HG03460 (cell line): ENCODE data around the gene C1QTNF4.
A peak's percentile ranks its signal among the peaks of the same experiment; 100 is the strongest.

Source experiments
- ATAC-seq: cut with Tn5 transposase; IDR thresholded peaks from one replicate; pipeline ENCODE4 v1.9.1; 2021; ENCODE audit not compliant: unreplicated experiment

The C1QTNF4 gene

DNA sequence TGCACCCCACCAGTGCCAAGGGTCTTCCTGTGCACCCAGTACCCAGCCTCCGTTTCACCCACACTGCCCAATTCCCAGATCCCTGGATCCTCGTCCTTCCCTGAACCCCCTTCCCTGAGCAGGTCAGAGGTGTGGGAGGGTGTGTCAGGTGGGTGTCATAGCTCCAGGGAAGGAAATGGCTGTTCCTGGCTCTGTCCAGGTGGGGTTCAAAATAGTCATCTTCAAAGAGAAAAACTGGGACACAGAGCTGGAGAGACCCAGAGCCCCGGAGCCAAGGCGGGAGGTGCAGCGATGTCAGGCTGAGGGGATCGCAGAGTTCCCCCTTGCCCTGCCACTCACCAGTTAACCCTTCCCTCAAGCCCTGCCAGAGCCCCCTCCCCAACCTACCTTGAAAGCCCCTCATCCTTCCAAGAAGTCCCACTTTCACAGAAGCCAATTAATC lies 698 bp downstream of the C1QTNF4 start:
- no peak for ATAC-seq

DNA sequence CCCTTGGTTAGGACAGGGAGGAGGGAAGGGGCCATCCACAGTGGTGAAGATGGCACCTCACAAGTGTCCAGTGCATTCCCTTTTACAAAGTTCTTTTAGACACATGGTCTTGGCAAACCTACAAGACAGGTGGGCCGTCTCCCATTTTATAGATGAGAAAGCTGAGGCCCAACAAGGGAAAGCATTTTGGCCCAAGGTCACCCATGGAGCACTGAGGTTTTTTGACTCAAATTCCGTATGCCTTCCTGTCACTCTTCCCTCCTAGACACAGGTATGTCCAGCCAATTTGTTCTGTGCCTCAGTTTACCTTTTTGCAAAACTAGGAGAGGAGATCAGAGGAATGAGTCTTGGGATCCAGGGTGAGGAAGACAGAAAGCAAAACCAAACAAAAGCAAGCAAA lies 1.2 kb downstream of the C1QTNF4 start:
- ATAC-seq: no peak

GRCh38 chr11:47592251-47592650 lies 2.0 kb downstream of the C1QTNF4 start:
- ATAC-seq: no peak

- no peak for ATAC-seq
Measured at GRCh38 chr11:47591764-47592163, 2.4 kb downstream of the C1QTNF4 start.

GRCh38 chr11:47589977-47590861 lies 4.0 kb downstream of the C1QTNF4 start:
- no peak for ATAC-seq

DNA sequence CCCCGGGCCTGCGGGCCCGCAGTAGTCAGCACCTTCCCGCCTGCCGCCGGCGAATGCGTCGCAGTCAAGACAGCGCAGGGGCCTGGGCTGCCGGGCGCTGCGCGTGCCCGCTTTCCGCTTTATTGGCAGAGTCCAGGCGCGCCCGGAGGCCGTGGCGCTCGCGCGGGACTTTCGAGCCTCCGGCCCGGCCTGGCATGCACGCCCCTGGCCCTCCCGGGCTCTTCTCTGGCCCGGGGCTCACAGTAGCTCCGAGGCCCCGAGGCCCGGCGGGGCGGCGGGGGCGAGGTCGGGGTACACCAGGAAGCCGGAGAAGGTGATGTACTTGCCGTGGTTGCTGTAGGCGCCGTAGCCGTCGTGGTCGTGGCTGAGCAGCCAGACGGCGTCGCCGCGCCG lies 4.6 kb downstream of the C1QTNF4 start:
- ATAC-seq: no peak

- ATAC-seq: no peak
Measured at GRCh38 chr11:47589118-47589517, 5.1 kb downstream of the C1QTNF4 start.

- ATAC-seq: no peak
Measured at GRCh38 chr11:47587723-47588326, 6.4 kb downstream of the C1QTNF4 start.

- no peak for ATAC-seq
Measured at GRCh38 chr11:47587039-47587716, 7.0 kb downstream of the C1QTNF4 start.

DNA sequence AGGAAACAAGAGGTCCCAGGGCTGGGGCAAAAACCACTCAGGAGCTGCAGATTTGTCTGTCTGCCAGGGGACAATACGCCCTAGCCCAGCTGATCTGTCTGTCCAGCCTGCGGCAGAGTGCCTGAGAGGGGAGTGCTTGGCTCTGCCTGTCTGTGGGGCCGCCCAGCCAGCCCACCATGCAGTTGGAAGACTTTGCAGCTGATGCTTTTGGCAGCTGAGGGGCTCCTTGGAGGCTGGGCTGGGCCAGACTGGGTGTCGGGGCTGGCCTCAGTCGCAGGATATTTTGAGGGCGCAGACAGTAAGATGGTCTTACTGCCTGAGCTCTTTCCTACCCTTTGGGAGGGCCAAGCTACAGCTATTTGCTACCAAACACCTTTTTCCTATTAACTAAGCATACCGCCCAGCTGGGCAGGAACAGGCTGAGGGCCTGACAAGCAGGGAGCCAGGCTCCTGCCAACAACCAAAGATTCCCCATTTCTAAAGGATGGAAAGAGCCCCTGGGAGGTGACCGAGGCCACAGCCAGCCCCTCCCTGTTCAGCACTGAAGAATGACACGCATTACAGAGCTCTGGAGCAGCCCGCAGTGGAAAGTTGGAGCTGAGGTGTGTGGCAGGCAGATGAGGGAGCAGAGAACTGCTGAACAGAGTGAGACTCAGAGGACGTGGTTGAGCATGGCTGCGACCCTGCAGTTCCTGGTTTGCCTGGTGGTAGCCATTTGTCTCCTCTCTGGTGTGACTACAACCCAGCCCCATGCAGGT lies 7.9 kb downstream of the C1QTNF4 start, which contains the start of gene FAM180B:
TSS of gene FAM180B (plus strand) at position 581 of the 758 bp plus-strand sequence. CDS start at position 672, 91 bp downstream.
- no peak for ATAC-seq

DNA sequence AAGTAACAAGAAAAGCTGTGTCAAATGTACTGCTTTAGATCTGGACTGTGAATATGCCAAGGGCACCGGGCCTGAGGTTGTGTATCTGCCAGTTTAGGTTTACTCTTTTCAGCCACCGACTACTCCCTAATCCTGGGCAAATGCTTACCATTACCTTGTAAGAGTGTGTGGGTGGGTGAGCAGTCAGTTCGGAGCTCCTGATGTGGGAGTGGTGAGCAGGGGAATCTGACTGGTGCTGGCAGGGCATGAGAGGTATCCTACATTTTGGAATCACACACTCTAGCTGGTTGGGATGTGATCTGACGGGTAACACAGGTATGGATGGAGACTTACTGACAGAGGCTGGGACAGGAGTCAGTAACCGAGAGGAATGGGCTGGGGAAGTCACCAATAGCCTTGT lies 10.4 kb downstream of the C1QTNF4 start:
- ATAC-seq: no peak

DNA sequence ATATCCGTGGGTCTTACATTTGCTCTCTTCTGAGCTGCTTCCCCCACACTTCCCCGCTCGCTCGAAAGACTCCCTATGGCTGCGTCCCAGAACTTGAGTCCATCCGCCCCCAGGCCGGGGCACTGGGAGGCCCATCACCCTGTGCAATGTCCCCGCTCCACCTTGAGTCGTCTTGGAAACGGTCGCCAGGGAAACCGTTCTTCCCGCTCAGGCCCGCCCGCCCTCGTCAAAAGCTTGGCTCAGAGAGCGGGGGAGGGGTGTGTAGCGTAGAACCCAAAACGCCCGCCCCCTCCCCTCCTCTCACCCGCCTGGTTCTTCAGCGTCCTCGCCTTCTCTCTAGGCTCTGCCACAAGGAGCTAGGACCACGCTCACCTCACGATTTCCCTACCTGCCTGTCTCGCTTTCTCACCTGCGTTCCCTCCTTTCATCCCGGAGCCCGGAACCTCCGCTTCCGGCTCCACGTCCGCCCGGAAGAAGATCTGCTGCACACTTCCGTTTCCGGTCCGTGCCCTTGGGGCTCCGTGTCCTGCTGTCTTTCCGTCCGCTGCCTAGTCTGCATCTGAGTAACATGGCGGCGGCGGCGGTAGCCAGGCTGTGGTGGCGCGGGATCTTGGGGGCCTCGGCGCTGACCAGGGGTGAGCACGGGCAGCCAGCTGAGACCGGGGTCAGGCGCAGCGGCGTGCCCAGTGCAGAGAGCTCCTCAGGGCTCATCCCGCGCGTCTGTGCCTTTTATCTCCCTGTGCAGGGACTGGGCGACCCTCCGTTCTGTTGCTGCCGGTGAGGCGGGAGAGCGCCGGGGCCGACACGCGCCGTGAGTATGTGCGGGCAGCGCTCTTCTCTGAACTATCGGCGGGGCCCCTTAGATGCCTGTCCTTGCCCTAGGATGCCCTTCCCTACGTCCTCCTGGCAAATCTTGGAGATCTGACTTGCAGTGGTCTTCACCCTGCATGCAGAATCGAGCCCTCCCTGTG lies 15.4 kb downstream of the C1QTNF4 start, which contains the start of the genes KBTBD4 and NDUFS3:
TSS of gene KBTBD4 (minus strand) at position 447 of the 971 bp plus-strand sequence. CDS start at position 428, 19 bp downstream.
TSS of gene NDUFS3 (plus strand) at position 551 of the 971 bp plus-strand sequence. CDS start at position 569, 18 bp downstream.
- ATAC-seq: peak; percentile 96

GRCh38 chr11:47577460-47578041 lies 16.7 kb downstream of the C1QTNF4 start:
- no peak for ATAC-seq

- ATAC-seq: no peak
Measured at GRCh38 chr11:47573321-47573720, 20.9 kb downstream of the C1QTNF4 start.

DNA sequence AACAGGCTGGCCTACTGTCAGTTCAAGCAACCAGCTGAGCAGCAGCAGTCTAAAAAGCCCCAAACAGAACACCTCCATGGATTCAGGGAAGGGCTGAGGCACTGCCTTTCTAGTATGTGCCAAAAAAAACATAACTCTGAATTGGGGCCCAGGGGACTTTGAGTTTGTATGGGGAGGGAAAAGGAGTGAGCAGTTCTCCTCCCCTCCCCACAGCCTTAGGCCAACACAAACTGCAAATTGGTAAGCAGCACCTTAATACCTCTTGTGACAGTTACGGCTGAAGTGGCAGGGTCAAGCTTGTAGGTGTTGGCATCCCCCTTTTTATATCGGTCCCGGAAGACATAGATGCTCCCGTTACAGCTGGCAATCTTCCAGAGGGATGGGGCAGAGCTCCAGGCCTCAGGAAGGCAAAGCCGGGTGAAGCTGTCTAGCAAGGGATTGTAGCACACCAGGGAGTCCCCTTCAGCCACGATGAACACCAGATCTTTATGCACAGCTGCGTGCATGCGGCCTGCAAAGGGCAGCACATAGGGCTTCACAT lies 21.4 kb downstream of the C1QTNF4 start:
- no peak for ATAC-seq

GRCh38 chr11:47571895-47572294 lies 22.3 kb downstream of the C1QTNF4 start:
- ATAC-seq: no peak

DNA sequence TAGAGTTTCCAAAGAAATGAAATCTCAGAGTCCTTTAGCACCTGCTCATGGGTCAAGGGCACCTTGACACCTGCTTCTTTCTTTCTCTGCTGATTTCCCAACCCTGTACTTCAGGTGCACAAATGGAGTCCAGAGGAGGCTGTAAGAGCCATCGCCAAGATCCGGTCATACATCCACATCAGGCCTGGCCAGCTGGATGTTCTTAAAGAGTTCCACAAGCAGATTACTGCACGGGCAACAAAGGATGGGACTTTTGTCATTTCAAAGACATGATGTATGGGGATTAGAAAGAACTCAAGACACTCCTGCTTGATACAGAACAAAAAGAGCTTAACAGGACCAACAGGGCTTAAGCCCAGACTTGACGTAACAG lies 22.9 kb downstream of the C1QTNF4 start:
- ATAC-seq: no peak

DNA sequence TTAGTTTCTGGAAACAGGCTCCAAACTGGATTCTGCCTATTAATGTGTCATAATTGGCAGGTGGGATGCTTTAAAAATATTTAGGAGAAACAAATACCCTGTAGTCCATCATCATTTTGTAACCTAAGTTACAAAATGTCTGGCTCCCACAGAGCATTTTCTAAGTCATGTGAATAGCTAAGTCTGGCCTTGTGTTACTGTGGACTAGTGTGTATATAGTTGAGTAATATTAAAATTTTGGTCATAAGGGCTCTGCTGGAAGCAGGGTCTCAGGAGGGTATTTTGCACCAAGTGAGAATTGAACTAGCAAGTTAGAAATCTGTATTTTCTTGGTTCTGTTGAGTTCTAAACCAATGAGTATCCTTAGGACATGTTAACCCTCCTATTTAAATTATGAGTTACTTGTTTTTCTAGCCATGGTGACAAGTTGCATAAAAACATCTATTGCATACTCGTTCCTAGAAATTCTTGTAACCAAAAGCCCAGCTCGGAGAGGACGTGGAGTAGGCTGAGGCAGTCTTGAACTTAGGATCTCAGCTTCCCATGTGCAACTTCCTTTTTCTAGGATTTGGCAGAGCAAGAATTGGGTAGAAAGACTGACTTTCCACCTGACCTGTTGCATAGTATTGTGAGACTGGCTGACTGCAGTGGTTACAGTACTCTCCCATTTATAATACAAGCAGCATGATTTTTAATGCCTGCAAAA lies 23.4 kb downstream of the C1QTNF4 start:
- no peak for ATAC-seq
